Hindlimb muscle (tissue), 1 donor: ENCODE results near the gene ANKS6. TPM values are rescaled to one million over a fixed set of nuclear protein-coding genes. Genes with fewer than 3 reads are reported as not detected.
A peak's percentile ranks its signal among the peaks of the same experiment; 100 is the strongest.

ENCODE experiments used
- DNase-seq: peaks from one replicate; pipeline ENCODE4 v3.0.0-alpha.2; 2013
- polyA plus RNA-seq: library from polyadenylated mRNA; unstranded; fragments of 120-200 nt; gene quantifications from one replicate; pipeline ENCODE4 v1.2.1, GENCODE V29; 2013; ENCODE audit not compliant: insufficient read length

ANKS6 gene
- polyA plus RNA-seq, 1 donor: 14.8 TPM

- no peak for DNase-seq
Measured at GRCh38 chr9:98732091-98732490, 64.3 kb downstream of the ANKS6 start.

GRCh38 chr9:98730871-98731270 lies 65.5 kb downstream of the ANKS6 start:
- no peak for DNase-seq

- no peak for DNase-seq
Measured at GRCh38 chr9:98728500-98728899, 67.9 kb downstream of the ANKS6 start.

DNA sequence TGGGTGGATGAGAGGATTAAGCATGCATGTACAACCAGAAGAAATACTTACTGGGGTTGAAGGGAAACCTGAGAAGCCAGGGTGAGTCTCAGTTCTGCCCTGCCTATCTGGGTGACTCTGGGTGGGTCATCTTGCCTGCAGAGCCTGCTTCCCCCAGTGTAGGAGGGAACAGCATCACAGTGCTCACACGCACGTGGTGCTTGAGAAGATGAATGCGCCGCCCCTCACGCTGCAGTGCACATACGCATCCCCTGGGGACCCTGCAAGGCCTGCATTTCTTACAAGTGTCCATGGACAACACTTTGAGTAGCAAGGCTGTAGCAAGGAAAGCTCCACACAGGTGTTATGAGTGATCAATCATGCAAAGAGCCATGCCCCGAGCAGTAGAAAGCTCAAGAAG lies 68.9 kb downstream of the ANKS6 start:
- no peak for DNase-seq

- DNase-seq: peak; percentile 32
Measured at GRCh38 chr9:98726735-98727134, 69.6 kb downstream of the ANKS6 start.

DNA sequence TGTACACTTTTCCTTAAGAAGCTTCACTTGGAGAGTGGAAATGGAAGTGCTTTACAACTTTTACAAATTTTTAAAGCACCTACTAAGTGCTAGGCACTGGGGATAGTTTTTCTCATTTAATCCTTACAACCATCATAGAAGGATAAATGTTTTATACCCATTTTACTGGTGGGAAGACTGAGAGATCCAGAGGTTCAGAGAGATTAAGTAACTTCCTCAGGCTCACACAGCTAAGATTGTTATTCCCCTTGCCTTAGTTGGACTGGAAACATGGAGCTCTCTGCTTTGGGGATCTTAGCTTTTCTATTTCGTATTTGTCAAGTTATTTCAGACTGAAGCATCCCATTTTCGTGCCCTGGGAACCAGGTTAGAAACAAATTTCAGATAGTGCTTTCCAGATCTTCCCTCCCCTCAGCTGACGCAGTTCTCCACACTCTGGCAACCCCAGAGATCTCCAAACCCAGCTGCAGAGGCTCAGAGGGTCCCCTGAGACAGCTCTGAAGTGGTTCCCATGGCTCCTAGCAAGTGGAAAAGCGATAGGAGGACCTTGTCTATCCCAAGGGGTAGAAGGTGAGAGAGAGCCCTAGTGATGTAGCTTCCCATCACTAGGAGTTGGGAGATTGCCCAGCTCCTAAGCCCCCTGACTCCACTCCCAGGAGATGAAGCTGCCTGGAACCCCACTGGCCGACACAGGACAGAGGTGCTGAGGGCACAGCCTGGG lies 71.4 kb downstream of the ANKS6 start:
- DNase-seq: no peak

GRCh38 chr9:98721643-98722042 lies 74.7 kb downstream of the ANKS6 start:
- no peak for DNase-seq

- no peak for DNase-seq
Measured at GRCh38 chr9:98720402-98720801, 76.0 kb downstream of the ANKS6 start.

DNA sequence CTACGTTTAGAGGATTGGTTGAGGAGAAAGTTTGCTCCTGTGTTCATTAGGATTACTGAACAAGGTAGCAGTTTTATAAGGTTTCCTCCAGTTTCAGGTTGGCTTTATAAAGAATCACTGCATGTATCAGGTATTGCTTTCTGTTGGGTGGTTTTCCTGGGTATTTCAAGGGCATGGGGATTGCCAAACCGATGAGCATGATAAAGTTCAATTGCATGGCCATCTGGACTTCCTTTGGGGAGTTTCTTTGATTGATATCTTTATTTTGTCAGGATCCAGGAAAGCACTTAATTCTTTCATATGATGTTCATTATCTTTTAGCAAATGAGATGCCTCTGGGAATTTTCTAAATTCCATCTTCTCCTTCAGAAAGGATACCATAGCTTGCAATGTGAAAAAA lies 77.3 kb downstream of the ANKS6 start:
- DNase-seq: no peak

DNA sequence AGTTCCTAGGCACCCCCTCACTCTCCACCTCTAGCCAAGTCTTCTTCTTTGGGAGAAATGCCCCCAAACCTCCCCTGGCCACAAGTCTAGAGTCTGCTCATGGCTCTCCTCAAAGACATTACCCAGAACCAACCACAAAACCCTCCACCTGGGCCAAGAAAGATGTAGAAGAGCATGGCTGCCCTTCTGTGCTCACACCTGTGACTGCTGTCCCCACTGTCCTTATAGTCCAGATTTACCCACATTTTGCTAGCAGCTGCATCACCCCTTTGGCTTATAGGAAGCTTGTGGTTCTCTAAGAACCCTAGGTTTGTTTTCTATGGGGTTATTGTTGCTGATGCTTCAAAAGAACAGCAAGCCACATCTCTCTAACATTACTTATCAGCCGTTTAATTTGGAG lies 81.5 kb downstream of the ANKS6 start:
- no peak for DNase-seq

GRCh38 chr9:98712987-98713386 lies 83.4 kb downstream of the ANKS6 start:
- DNase-seq: no peak

DNA sequence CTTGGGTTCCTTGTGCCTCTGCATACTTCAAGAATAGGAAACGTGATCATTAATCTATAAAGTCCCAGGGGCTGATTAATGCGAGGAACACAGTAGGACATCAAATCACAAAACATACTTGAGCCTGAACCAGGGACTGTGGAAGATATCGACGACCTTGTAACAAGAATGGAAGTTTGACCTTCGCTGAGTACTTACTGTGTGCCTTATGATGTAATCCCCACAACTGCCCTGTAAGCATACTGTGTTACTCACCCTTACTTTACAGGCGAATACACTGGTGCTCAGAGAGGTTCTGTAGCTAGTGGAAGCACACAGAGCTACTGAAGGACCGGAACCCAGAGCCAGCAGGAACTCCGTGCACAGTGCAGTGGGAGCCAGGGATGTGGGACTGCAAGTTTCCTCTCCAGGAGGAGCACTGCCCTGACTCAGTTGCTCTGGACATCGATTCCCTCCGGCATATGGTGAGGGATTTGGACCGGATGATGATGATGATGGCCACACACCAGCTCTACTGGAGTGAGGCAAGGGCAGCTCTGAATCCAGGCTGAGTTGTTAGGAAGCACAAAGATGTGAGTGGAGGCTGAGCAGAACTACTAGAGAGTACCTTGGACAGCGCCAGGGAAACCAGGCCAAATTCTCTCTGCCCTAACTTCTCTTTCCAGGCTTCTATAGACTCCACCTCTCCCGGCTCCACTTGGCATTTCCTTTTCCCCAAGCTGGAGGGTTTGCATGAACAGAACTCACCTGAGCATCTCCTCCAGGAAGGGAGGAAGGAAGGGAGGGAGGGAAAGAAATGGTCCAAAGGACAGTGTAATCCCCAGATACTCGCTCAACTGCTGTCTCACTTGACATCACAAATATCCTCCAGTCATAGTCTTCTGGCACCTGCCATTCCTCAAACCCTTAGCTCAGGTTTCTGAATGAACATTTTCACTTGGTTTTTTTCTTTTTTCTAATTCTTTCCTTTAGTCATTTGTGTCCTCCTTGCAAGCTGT lies 86.1 kb downstream of the ANKS6 start:
- DNase-seq: peak; percentile 56

GRCh38 chr9:98708933-98709911 lies 87.1 kb downstream of the ANKS6 start, which contains the start of gene GABBR2:
Gene GABBR2, minus strand, starts transcription at chr9:98708935. Its CDS starts 198 bp downstream, at chr9:98708737.
- no peak for DNase-seq

GRCh38 chr9:98708103-98708932 lies 88.0 kb downstream of the ANKS6 start:
- DNase-seq: no peak

- DNase-seq: peak; percentile 78
Measured at GRCh38 chr9:98707166-98708102, 88.9 kb downstream of the ANKS6 start.

DNA sequence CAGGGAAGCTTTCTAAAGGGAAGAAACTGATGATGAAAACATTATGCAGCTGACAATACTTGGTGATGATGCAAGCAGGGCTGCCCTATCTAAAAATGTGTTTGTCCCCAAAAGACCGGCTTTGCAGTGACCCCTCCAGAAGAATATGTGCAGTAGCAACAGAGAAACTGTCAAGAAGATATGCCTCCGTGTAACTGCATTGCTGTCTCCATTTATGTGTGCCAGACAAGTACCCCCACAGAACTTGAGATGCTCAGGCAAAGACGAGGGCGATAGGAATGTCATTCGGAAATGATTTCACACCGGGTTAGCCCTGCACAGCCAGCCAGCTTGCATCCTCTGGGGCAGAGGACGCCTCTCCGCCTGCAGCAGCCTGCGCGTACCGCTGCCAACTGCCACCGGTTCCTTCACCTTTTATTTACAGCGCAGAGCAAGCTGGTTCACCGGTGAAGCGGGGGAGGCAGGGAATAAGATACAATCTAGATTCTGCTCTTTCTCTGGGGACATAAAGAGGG lies 89.6 kb downstream of the ANKS6 start:
- DNase-seq: no peak

- no peak for DNase-seq
Measured at GRCh38 chr9:98702835-98703380, 93.4 kb downstream of the ANKS6 start.

DNA sequence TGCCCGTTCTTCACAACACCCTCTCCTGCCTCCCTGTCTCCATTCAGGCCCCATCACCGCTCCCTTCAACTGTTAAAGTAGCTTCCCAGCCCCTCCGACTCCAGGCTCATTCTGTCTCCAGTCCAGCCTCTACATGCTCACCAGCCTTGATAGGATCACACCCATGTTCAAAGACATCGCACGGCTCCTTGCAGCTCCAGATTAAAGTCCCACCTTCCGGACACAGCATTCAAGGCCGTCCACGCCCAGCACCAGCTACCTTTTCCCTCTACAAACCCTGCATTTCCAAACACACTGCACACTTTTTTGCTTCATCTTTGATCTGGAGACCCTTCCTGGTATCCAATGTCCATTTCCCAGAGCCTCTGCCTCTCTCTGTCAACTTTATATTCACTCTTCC lies 94.0 kb downstream of the ANKS6 start:
- DNase-seq: no peak

GRCh38 chr9:98701576-98701975 lies 94.8 kb downstream of the ANKS6 start:
- no peak for DNase-seq

- DNase-seq: no peak
Measured at GRCh38 chr9:98700801-98701200, 95.6 kb downstream of the ANKS6 start.
